ENCODE data around the gene GSG1L2.

Gene GSG1L2

GRCh38 chr17:9830711-9831110 lies 8.8 kb upstream of the GSG1L2 start:
- CTCF ChIA-PET = no interaction called here
- DNase-seq (ENCODE audit: low read depth, low spot score) = no peak
- no peak overlapping the region for H3K4me3 ChIP-seq (ENCODE audit: low read depth, low read length)
- POLR2A ChIA-PET = no interaction called here
- no peak for TF ChIP-seq CTCF (IDR thresholded peaks at IDR 0.05; ENCODE audit: insufficient read depth, low read length, missing control alignments)

- ChIA-PET POLR2A (no interaction called here), CTCF (no interaction called here)
- no peak for TF ChIP-seq CTCF (IDR thresholded peaks at IDR 0.05; ENCODE audit: insufficient read depth, low read length, missing control alignments)
- no peak for DNase-seq (ENCODE audit: low read depth, low spot score)
- no peak overlapping the region for H3K4me3 ChIP-seq (ENCODE audit: low read depth, low read length)
Observed at GRCh38 chr17:9829343-9829742, 7.5 kb upstream of the GSG1L2 start.

- DNase-seq (ENCODE audit: low read depth, low spot score) = no peak
- ChIA-PET POLR2A (no interaction called here), CTCF (no interaction called here)
- no peak for TF ChIP-seq CTCF (IDR thresholded peaks at IDR 0.05; ENCODE audit: insufficient read depth, low read length, missing control alignments)
- no peak overlapping the region for H3K4me3 ChIP-seq (ENCODE audit: low read depth, low read length)
Observed at GRCh38 chr17:9828296-9829295, 6.7 kb upstream of the GSG1L2 start.

- ChIA-PET CTCF (no interaction called here), POLR2A (no interaction called here)
- no peak for TF ChIP-seq CTCF (IDR thresholded peaks at IDR 0.05; ENCODE audit: insufficient read depth, low read length, missing control alignments)
- no peak for DNase-seq (ENCODE audit: low read depth, low spot score)
- no peak within 1 kb of the TSS for H3K4me3 ChIP-seq (ENCODE audit: low read depth, low read length)
Observed at GRCh38 chr17:9825641-9826150, 3.8 kb upstream of the GSG1L2 start, which contains the start of gene GLP2R. GLP2R (plus strand) TSS chr17:9825924; CDS start chr17:9826064, 140 bp downstream.

GRCh38 chr17:9824797-9825338 lies 3.0 kb upstream of the GSG1L2 start:
- POLR2A ChIA-PET = no interaction called here
- no peak for TF ChIP-seq CTCF (IDR thresholded peaks at IDR 0.05; ENCODE audit: insufficient read depth, low read length, missing control alignments)

GRCh38 chr17:9824094-9824493 lies 2.2 kb upstream of the GSG1L2 start:
- ChIA-PET POLR2A (no interaction called here), CTCF (no interaction called here)
- no peak for TF ChIP-seq CTCF (IDR thresholded peaks at IDR 0.05; ENCODE audit: insufficient read depth, low read length, missing control alignments)
- no peak for DNase-seq (ENCODE audit: low read depth, low spot score)
- no peak overlapping the region for H3K4me3 ChIP-seq (ENCODE audit: low read depth, low read length)

More at GRCh38 chr17:9824797-9825338, 3.0 kb upstream of the GSG1L2 start:
- CTCF ChIA-PET = no interaction called here
- H3K4me3 ChIP-seq (ENCODE audit: low read depth, low read length) = no peak overlapping the region
- DNase-seq (ENCODE audit: low read depth, low spot score) = no peak

Data from AG04449 (cell line).